Pons (tissue), 1 donor: Measurements from ENCODE around the gene STAT6.

ENCODE experiments used
- DNase-seq: peaks from one replicate; pipeline ENCODE4 v3.0.0-alpha.2; 2016; ENCODE audit warnings: low spot score

Gene STAT6

DNA sequence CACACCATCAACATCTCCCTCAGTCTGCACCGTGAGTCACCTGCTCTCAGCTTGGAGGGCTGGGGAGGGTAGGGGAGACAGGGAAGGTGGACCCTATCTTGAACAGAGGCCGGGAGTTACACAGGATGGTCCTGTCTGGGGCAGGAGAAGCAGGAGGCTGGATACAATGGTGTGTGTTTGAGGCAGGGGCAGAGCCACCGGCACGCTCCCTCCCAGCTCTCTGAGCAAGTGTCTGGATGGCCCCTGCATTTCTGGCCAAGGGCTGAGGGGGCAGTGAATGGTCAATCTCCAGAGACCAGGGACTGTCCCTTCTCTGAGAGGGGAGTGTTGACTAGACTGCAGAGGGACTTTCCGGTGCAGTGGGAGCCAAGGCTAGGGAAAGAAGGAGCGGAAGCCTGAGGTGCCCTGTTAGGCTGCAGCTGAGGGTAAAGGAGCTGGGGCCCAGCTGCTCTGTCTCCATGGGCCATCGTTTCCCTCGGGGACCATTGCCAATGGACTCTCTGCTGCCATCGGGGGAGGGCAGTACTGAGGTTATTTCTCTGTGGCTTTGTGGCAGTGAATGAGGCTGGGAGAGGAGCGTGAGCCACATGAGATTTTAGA, 34.4 kb upstream of the STAT6 start:
- DNase-seq = peak; percentile 68

DNA sequence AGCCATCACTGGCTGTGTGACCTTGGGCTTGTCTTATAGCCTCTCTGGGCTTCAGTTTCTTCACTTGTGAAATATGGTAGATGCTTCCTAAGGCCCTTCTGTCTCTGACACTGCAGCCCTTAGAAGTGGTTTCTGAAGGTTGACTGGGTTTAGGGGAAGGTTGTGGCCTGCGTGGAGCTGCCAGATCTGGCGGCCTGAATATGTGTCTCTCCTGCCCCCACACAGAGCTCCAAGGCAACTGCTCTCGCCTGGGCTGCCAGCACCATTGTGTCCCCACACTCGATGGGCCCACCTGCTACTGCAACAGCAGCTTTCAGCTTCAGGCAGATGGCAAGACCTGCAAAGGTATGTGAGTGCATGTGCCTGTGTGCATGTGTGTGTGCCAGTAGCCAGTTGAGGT, 32.3 kb upstream of the STAT6 start:
- DNase-seq = no peak

DNA sequence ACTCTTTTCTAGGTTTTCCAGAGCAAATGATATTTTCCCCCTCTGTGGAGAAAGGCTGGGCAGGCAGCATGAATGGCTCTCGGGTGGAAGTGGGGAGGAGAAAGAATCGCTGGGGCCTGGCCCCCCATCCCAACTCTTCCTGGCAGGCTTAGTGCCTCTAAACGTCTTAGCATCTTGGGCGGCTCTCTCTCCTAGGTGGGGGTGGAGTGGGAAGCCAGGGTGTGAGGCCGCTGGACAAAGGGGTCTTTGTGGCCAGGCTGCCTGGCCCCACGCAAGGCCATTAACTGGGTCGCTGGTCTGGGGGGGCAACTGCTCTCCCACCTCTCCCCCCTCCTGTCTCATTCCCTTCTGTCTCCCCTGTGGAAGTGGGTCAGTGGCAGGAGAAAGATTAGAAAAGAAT, 31.6 kb upstream of the STAT6 start:
- DNase-seq = no peak

DNA sequence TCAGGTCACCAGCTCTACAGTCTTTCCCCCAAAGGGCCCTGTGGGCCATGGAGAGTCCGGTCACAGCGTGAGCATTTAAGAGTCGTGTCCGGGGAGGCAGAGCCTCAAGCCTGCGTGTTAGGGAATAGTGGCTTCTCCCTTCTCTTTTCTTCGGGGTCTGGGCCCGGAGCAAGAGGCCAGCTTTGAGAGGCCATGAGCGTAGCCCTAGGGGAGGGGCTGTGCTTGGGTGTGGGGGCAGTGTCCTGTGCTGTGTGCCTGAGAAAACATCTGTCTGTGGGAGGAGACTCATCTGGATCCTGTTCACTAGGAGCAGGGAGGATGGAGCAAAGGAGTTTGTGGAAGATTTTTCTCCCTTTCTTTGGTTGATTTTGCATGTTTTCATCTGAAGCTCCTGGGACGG, 31.0 kb upstream of the STAT6 start:
- DNase-seq = no peak

DNA sequence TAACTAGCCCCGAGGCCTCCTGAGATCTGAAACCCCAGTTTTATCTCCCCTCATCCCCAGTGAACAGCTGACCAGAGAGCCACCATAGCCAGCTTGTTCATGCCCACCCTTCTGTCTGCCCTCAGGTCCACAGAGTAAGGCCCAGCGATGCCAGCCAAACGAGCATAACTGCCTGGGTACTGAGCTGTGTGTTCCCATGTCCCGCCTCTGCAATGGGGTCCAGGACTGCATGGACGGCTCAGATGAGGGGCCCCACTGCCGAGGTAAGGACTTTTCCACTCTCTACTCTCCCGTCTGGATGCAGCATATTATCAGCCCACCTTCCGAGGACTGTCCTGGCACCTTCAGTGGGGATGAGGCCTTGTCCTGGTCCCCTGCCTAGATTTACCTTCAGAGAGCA, 30.1 kb upstream of the STAT6 start:
- no peak for DNase-seq

DNA sequence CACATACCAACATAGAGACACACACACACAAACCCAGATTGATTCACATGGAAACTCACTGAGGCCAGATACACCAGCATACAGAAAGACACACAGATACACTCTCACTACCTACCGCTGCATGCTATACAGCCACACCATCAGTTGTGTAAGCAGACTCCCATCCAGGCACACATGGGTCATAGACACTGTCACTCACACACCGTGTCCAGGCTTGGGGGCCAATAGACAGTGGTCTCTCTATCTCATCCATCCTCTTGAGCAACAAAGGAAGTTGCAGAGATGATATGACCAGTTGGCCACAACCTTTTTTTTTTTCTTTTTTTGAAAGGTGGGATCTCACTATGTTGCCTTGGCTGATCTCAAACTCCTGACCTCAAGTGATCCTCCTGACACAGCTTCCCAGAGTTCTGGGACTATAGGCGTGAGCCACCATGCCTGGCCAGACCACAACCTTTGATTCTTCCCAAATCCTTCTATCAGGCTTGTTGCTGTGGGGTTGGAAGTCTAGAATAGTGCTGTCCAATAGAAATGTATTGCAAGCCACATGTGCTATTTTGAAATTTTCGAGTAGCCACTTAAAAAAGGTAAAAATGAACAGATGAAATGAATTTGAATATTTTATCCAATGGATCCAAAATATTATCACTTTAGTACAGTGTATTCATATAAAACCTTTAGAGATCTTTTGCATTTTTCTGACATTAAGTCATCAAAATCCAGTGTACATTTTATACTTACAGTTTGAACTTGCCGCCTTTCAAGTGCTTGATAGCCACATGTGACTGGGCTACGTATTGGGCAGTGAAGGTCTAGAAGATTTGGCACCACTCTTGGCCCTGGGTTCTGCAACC, 28.9 kb upstream of the STAT6 start:
- no peak for DNase-seq

DNA sequence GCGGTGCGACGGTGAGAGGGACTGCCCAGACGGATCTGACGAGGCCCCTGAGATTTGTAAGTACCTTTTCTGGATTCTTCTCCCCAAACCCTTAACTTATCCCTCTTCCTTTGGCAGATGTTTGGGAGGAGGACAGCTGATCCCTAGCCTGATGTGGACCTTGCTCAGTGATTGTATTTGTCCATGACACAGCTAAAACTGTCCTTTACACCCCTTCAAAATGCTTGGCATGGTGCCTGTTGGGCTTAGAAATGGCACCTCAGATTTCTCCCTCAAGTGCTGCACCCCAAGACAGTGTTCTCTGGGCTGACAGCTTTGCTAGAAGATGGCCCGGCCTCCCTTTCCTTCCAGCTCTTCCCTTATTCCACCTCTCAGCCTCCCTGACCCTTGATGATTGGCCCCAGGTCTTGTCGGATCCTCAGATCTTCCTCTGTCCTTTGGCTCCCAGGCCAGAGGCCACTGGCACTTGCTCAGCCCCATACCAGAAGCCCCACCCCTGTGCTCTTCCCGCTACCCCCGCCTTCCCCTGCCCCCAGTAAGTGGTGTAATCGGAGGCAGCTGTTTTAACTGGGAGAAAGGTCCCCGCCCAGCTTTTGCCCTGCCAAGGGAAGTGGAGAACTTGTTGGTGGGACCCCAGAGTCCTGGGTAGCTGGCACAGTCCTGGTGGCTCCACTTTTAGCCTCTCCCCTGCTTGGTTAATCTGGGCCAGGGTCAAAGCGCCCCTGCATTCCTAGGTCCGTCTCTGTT, 27.5 kb upstream of the STAT6 start:
- DNase-seq = no peak

DNA sequence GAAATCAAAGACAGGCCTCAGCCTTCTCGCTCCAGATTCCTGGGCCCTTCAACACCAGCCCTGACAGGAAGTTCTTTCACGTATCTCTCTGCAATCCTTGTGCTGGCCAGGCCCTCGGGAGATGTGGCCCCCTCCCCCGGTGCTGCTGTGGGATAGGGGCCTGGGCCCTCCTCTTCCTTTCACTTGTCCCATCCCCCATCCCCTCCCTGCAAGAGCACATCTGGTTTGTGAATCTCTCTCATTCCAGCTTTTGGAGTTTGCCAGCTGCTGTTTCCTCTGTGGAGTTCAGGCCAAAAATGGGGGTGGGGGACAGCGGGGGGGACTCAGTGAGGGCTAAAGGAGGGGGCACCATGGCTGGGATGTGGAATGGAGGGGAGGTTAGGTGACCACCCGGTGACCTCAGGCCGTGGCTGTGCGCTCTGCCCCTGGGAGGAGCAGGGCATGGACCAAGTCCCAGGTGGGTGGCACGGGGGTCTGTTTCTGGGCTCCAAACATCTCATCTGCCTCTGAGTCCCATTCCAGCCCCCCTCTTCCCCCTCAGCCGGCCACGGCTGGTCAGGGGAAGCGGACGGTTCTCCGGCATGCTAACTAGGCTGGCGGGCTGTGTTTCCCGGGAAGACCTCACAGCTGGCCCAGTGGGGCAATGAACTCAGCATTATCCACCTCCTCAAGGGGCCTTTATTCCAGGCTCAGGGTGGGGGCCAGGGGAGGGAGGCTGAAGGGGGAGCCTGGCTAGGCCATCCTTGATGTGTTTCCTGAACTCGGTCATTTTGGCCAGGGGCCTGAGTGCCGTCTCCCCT, 24.6 kb upstream of the STAT6 start:
- DNase-seq = peak; percentile 84

DNA sequence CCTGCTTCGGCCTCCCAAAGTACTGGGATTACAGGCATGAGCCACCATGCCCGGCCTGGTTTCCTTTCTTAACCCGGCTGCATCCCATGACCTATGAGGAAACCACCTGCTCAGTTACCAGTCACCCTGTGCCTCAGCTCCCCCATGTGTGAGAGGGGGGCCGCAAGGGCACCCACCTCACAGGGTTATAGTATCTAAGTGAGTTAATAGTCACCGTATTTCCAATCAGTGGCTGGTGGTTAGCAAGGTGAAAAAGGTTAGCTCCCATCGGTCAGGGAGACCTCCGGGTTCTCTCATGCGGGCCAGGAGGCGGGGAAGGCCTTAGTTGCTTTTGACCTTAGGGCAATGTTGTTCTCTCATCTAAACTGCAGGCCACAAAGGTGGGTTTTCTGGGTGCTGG, 23.8 kb upstream of the STAT6 start:
- DNase-seq = no peak

DNA sequence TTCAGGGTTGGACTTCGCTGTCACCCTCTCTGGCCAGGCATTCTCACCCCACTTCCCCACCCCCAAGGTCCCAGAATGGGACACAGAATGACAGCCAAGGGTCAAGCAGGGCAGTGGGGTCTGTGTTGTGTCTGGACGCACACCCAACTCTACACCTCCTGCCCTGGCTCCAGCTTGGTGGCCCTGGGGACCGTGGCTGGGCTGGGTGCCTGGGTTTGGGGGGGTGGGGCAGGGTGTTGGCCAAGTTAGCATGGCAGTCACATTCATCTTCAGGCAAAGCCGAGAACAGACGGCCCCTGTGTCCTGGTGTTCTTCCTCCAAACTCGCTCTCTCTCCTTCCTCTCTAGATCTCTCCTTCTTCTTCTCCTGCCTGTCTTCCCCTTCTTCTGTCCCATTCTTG, 22.8 kb upstream of the STAT6 start:
- no peak for DNase-seq

DNA sequence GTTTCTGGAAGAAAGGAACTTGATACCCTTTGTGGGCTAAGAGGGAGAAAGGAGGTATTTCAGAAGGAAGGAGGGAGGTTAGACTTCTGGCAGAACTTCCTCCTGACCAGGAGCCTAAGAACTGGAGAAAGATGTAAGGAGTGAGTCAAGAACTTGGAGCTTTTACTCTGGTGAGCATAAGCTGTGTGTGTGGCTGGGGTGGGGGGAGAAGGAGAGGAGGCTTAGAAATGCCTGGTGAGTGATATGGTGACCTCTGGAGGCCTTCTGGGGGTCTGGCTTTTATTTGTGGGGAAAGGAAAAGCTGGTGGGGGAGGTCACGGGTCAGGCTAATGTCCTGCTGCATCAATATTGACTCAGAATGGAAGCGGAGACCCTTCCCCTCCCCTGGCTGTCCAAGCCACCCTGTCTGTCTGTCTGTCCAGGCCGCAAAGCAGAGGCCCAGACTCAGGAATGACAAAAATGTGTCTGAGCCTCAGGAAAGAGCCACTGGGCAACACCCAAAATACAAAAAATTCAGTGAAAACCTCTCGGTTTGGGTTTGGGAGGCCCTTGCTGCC, 21.9 kb upstream of the STAT6 start:
- DNase-seq = no peak

DNA sequence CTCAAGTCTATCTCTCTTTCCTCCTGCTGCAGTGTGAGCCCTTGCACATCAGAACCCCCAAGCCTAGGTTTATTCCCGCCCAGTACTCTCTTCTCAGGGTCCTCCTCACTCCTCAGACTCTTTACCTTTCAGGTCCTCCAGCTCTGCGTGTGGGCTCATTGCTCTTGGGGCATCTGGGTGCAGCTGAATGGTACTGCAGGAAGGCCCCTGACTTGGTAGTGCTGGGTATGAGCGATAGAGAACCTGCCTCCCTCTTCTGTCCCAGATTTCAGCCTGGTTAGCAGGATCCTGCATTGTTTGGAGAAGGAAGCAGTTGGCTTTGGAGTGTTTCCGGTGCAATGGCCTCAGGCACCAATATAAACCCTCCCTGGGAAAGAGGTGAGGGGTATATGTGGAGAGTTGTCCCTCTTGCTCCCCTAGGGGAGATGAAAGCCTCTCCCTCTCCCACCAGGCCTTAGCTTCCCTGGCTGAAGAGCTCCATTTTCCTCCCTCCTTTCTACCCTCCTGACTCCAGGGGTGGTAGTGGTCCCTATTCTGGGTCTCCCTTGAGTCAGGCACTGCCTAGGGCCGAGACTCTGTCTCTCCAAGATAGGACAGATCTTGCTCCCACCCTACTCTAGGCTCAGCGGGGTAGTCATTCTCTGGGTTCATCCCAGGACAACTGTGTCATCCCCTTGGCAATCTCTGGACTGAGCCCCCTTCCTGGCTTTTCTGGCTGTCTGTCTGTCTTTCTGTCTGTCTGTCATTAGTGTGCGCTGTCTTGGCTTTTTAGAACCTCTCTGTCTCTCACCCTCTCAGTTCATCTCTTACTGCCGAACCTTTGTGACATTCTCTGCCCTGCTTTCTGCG, 21.0 kb upstream of the STAT6 start:
- no peak for DNase-seq

DNA sequence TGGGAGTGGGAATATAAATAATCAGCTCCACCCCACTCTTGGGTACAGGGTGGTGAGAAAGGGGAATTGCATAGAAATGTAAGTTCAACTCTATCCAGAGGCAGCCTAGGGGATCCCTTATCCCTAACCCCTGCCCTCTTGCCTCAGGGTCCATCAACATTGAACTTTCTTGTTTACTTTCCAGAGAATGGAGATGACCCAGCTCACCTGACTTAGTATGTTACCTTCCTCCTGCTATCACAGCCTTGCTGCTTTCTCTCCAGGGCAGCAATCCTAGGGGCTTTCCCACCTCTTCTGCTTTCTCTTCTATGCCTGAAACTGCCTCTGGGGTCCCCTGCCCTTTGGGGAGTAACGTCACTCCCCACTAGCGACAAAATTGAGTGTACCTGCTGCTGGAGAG, 19.8 kb upstream of the STAT6 start:
- no peak for DNase-seq

DNA sequence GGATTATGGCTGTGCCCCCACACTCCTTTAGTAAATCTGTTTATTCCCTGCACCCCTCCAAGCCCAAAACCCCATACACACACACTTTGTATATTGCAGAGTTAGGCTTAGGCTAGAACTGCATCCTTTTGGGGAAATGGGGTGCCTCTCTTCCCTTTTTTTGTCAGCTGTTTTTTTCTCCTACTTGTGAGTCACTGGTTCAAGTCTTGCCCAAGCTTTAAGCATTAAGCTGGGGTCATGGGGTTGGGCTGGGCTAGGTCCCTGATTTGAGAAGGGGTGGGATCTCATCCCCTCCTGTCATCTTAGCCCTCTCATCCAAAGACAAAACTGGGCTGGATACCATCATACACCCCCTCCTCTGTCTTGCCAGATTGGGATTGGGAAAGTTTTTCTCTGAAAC, 18.7 kb upstream of the STAT6 start:
- no peak for DNase-seq

DNA sequence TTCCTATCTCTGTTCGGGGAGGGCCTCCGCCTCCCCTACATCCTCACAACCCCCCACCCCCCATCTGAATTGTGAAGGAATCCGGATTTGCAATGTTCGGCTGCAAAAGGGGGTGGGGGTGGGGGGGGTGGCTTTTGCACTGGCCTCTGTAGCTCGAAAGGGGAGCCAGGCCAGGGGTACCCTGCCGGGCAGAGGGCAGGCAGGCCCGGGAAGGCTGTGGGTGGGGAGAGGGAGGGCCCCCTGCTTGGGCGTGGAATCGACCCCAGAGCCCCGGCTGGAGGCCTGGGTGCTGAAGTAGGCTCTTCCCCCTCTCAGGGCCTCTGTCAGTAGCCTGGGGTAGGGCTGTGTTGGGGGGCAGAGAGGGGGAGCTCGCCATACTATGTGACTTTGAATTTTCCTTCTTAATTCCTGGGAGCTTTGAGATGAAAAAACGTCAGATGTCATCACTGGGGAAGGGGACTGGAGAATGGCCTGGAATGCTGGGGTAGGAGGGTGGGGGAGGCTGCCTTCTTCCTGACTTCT, 18.2 kb upstream of the STAT6 start:
- DNase-seq = no peak

DNA sequence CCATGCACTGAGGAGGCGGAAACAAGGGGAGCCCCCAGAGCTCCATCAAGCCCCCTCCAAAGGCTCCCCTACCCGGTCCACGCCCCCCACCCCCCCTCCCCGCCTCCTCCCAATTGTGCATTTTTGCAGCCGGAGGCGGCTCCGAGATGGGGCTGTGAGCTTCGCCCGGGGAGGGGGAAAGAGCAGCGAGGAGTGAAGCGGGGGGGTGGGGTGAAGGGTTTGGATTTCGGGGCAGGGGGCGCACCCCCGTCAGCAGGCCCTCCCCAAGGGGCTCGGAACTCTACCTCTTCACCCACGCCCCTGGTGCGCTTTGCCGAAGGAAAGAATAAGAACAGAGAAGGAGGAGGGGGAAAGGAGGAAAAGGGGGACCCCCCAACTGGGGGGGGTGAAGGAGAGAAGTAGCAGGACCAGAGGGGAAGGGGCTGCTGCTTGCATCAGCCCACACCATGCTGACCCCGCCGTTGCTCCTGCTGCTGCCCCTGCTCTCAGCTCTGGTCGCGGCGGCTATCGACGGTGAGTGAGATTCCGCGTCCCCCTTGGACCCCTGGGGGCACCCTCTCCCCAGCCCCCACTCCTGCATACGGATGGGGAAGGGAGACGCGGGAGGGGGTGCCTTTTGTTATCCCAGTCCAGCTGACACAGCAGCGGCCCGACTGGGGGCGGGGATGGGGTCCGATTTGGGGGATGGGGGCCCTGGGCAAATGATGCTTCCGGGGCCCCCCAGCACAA, 17.5 kb upstream of the STAT6 start:
- no peak for DNase-seq

DNA sequence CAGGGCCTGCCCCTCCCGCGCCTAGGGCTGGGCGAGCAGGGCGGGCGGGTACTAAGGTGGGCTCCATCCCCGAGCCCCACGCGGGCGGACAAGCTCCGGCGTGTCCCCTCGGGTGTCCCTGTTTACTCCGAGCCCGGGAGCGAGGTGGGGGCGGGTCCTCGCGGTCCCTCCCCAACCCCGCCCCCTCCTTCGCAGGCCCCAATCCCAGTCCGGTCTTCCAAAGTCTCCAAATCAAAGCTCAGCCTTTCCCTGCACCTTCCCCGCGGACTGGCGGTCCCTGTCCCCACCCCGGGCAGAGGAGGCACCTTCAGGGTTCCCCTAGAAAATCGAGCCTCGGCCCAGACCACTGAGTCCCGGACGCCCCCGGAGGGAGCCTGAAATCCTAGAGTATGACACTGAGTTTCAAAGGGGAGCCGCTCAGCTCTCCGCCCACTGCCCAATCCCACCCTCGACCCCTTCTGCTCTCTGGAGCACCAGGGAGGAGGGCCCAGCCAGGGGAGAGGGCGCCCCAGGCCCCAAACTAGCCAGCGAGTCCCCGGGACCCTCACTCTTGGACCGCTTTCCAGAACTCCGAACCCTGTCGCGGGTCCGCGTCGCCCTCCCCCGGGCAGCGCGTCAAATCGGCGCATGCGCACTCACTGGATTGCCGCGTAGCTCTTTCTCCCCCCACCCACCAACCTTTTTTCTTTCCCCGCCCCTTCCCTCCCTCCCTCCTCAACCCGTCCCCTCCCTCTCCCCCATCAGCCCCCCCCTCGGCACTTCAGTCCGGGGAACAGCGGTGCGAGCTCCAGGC, 16.8 kb upstream of the STAT6 start, which contains the start of gene LRP1:
LRP1 (plus strand) TSS at position 758 of the 793 bp plus-strand sequence. CDS start 482 bp downstream, outside the sequence.
- peak; percentile 65 for DNase-seq

DNA sequence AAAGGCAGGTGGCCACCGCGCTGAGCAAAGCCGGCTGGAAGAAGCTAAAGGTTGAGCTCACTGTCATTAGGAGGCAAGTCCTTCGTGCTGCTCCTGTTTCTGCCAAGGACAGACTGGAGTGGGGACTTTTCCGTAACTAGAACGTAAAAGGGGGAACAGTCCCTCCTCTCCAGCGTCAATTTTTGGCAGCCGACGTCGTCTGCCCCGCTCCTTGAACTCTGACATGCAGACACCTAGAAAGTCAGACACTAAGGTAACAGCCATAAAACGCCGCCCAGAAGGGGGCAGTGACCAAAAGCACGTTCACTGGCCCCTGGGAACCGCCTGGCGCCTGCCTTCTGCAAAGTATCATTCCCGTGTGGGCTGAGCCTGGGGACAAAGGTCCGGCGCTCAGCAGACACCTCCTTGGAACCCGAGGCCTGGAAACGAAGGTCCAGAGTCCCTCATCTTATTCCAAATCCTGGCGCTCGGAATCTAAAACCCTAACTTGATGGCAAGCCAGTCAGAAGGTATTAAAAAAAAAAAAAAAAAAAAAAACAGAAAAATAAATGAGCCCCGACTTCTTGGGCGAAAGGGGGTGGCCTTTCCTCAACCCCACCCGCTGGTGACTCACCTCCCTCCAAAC, 16.1 kb upstream of the STAT6 start:
- DNase-seq = no peak

DNA sequence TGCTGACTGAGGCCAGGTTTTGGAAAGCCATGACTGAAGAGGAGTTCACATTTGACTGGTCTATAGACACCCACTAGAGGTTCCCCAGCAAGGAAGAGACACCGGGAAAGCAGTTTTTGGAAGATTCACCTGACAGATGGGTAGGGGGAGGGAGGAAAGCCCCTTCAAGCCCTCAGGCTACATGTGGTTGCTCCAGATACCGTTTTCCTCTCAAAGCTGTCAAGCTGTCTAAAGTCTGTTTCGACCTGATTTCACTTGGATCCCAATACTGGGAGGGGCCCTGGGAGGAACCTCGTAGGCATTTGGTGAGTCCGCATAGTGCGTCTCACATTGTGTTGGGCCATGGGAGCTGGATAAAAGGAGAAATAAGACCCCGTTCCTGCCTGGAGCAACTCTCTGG, 15.4 kb upstream of the STAT6 start:
- DNase-seq = no peak
